SK-N-SH (cell line): ENCODE results near the gene INSM2. TPM values are rescaled to one million over a fixed set of nuclear protein-coding genes. Genes with fewer than 3 reads are reported as not detected.

Experiments used
- polyA plus RNA-seq, 3 experiments: library from polyadenylated mRNA; depleted of rRNA; stranded (reverse); fragments of >200 nt; gene quantifications; 2 replicates each; pipeline ENCODE4 v1.2.3, GENCODE V29; 2012

The INSM2 gene
- polyA plus RNA-seq, 1 of the 3 experiments (the other 2 are of a cell fraction), result 0.15 TPM

Other genes starting within 250 kb of the INSM2 start
- gene PSMA6, start 241.8 kb upstream of the INSM2 start, polyA plus RNA-seq (2012; rRNA removed), result 174 and 227 TPM in 2 replicates
- gene NFKBIA, start 129.4 kb upstream of the INSM2 start, polyA plus RNA-seq (2012; rRNA removed), result 56.3 and 56.7 TPM in 2 replicates